Liver (tissue), 3 donors: ENCODE measurements around the gene ASCC1.
"Not testable (repeated sequence)": the region's sequence is repeated elsewhere in the genome, so short reads cannot be mapped to it uniquely, and the experiment has no call there.

ENCODE experiments used
- GABPA ChIP-seq, 2 donors: IDR thresholded peaks in 1 of 2; conservative IDR thresholded peaks in 1 of 2; 2 replicates each; pipeline ENCODE4 v1.6.1; 2016; ENCODE audit warnings: antibody characterized with exemption in 2 of 2, mild to moderate bottlenecking in 1 of 2, moderate library complexity in 1 of 2
- TAF1 ChIP-seq: conservative IDR thresholded peaks from 2 replicates; pipeline ENCODE4 v1.6.1; 2016; ENCODE audit warnings: antibody characterized with exemption, mild to moderate bottlenecking
- YY1 ChIP-seq: IDR thresholded peaks from 2 replicates; pipeline ENCODE4 v1.6.1; 2016; ENCODE audit warnings: antibody characterized with exemption, mild to moderate bottlenecking
- TF ChIP-seq, protein P1 (sequence below): fragments of 150-350 bp; IDR thresholded peaks from 2 replicates; pipeline ENCODE4 v1.5.1; 2017; ENCODE audit warnings: improper control_type of control experiment, low read depth, low read length; ENCODE audit not compliant: missing input control
- TF ChIP-seq, protein P2 (sequence below): IDR thresholded peaks from 2 replicates; pipeline ENCODE4 v1.6.1; 2016; ENCODE audit warnings: antibody characterized with exemption, mild to moderate bottlenecking
- TF ChIP-seq, protein P3 (sequence below): IDR thresholded peaks from 2 replicates; pipeline ENCODE4 v1.6.1; 2016; ENCODE audit warnings: antibody characterized with exemption
- donor health status: healthy.
- donor health status: healthy.

DNA sequence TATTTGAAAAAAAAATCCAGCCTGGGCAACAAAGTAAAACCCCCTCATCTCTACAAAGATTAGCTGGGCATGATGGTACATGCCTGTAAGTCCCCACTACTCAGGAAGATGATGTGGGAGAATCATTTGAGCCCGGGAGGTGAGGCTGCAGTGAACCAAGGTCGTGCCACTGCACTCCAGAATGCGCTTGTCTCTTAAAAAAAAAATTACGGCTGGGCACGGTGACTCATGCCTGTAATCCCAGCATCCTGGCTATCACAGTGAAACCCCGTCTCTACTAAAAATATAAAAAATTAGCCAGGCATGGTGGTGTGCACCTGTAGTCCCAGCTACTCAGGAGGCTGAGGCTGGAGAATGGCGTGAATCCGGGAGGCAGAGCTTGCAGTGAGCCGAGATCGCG lies 4.7 kb downstream of the ASCC1 start:
- TF ChIP-seq, protein P1, sequence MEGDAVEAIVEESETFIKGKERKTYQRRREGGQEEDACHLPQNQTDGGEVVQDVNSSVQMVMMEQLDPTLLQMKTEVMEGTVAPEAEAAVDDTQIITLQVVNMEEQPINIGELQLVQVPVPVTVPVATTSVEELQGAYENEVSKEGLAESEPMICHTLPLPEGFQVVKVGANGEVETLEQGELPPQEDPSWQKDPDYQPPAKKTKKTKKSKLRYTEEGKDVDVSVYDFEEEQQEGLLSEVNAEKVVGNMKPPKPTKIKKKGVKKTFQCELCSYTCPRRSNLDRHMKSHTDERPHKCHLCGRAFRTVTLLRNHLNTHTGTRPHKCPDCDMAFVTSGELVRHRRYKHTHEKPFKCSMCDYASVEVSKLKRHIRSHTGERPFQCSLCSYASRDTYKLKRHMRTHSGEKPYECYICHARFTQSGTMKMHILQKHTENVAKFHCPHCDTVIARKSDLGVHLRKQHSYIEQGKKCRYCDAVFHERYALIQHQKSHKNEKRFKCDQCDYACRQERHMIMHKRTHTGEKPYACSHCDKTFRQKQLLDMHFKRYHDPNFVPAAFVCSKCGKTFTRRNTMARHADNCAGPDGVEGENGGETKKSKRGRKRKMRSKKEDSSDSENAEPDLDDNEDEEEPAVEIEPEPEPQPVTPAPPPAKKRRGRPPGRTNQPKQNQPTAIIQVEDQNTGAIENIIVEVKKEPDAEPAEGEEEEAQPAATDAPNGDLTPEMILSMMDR, result not testable (repeated sequence)
- TF ChIP-seq, protein P2, sequence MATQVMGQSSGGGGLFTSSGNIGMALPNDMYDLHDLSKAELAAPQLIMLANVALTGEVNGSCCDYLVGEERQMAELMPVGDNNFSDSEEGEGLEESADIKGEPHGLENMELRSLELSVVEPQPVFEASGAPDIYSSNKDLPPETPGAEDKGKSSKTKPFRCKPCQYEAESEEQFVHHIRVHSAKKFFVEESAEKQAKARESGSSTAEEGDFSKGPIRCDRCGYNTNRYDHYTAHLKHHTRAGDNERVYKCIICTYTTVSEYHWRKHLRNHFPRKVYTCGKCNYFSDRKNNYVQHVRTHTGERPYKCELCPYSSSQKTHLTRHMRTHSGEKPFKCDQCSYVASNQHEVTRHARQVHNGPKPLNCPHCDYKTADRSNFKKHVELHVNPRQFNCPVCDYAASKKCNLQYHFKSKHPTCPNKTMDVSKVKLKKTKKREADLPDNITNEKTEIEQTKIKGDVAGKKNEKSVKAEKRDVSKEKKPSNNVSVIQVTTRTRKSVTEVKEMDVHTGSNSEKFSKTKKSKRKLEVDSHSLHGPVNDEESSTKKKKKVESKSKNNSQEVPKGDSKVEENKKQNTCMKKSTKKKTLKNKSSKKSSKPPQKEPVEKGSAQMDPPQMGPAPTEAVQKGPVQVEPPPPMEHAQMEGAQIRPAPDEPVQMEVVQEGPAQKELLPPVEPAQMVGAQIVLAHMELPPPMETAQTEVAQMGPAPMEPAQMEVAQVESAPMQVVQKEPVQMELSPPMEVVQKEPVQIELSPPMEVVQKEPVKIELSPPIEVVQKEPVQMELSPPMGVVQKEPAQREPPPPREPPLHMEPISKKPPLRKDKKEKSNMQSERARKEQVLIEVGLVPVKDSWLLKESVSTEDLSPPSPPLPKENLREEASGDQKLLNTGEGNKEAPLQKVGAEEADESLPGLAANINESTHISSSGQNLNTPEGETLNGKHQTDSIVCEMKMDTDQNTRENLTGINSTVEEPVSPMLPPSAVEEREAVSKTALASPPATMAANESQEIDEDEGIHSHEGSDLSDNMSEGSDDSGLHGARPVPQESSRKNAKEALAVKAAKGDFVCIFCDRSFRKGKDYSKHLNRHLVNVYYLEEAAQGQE, result not testable (repeated sequence)
- TF ChIP-seq TAF1; GABPA (IDR thresholded peaks at IDR 0.05 in 1 of 2, conservative IDR thresholded peaks at IDR 0.05 in 1 of 2); YY1: not testable (repeated sequence)
- TF ChIP-seq, protein P3, sequence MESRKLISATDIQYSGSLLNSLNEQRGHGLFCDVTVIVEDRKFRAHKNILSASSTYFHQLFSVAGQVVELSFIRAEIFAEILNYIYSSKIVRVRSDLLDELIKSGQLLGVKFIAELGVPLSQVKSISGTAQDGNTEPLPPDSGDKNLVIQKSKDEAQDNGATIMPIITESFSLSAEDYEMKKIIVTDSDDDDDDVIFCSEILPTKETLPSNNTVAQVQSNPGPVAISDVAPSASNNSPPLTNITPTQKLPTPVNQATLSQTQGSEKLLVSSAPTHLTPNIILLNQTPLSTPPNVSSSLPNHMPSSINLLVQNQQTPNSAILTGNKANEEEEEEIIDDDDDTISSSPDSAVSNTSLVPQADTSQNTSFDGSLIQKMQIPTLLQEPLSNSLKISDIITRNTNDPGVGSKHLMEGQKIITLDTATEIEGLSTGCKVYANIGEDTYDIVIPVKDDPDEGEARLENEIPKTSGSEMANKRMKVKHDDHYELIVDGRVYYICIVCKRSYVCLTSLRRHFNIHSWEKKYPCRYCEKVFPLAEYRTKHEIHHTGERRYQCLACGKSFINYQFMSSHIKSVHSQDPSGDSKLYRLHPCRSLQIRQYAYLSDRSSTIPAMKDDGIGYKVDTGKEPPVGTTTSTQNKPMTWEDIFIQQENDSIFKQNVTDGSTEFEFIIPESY, result not testable (repeated sequence)
